ENCODE data around the gene SPRYD3. TPM values are rescaled to one million over a fixed set of nuclear protein-coding genes. Genes with fewer than 3 reads are reported as not detected.

The SPRYD3 gene
- total and polyA plus RNA-seq, 12 donors: 16.4 to 74.6 (median 43.1) TPM

- H3K27ac ChIP-seq: peak overlapping the region in 1 of 5 donors; percentile 88
- intact Hi-C loops (cut with DNase I): loop anchor here (2.0 to 10.0 kb wide), 3 partner anchors 31 to 130 kb away; no protein-coding TSS in a partner anchor
- H3K4me3 ChIP-seq: no peak overlapping the region
- DNase-seq: peak in 3 of 7 donors; percentile 22 to 48 (median 35)
- H3K36me3 ChIP-seq (replicated peaks in 1 of 2): peaks cover 0 to 31% of the 10 kb centered on the region in 2 donors
- H3K9me3 ChIP-seq (replicated peaks in 1 of 3): no peaks in the 10 kb centered on the region
- 71 to 80% (median 74%) methylated on average over 7 of the region's 7 CpGs for WGBS, 4 donors
- no peak for TF ChIP-seq POLR2A (IDR thresholded peaks at IDR 0.05)
- H3K4me1 ChIP-seq (replicated peaks in 1 of 2): peaks cover 24 to 59% of the 10 kb centered on the region in 2 donors
- no peaks in the 10 kb centered on the region for H3K27me3 ChIP-seq
These were observed 11.9 kb downstream of the SPRYD3 start for GRCh38 chr12:53067074-53067992.

- H3K4me3 ChIP-seq: no peak overlapping the region
- peaks cover 0 to 41% of the 10 kb centered on the region in 2 donors for H3K36me3 ChIP-seq (replicated peaks in 1 of 2)
- 40 to 47% (median 42%) methylated on average over 20 to 24 of the region's 24 CpGs for WGBS, 4 donors
- DNase-seq: peak; percentile 77 to 91 (median 84)
- H3K27ac ChIP-seq: peak overlapping the region in 4 of 5 donors; percentile 49 to 88 (median 65)
- H3K27me3 ChIP-seq: no peaks in the 10 kb centered on the region
- intact Hi-C loops (cut with DNase I): loop anchor here (2.0 to 10.0 kb wide), 3 partner anchors 33 to 131 kb away; no protein-coding TSS in a partner anchor
- no peaks in the 10 kb centered on the region for H3K9me3 ChIP-seq (replicated peaks in 1 of 3)
- TF ChIP-seq CTCF (IDR thresholded peaks at IDR 0.05): peak; percentile 82 to 95 (median 92)
- no peak for TF ChIP-seq POLR2A (IDR thresholded peaks at IDR 0.05)
- peaks cover 18 to 59% of the 10 kb centered on the region in 2 donors for H3K4me1 ChIP-seq (replicated peaks in 1 of 2)
These were observed 12.9 kb downstream of the SPRYD3 start for GRCh38 chr12:53065975-53066931.

- WGBS, 4 donors: 57 to 74% (median 67%) methylated on average over 5 to 7 of the region's 7 CpGs
- Histone ChIP-seq H3K36me3 (replicated peaks in 1 of 2) (peaks cover 0 to 49% of the 10 kb centered on the region in 2 donors), H3K4me1 (replicated peaks in 1 of 2) (peaks cover 13 to 59% of the 10 kb centered on the region in 2 donors)
These were observed 13.7 kb downstream of the SPRYD3 start for GRCh38 chr12:53065470-53065869.

More at GRCh38 chr12:53065470-53065869, 13.7 kb downstream of the SPRYD3 start:
- no peaks in the 10 kb centered on the region for H3K9me3 ChIP-seq (replicated peaks in 1 of 3)
- intact Hi-C loops (cut with DNase I): loop anchor here (5.0 to 10.0 kb wide), 2 partner anchors 129 to 132 kb away; no protein-coding TSS in a partner anchor
- TF ChIP-seq CTCF (IDR thresholded peaks at IDR 0.05) (no peak), POLR2A (IDR thresholded peaks at IDR 0.05) (no peak)
- no peaks in the 10 kb centered on the region for H3K27me3 ChIP-seq
- H3K4me3 ChIP-seq: no peak overlapping the region
- peak overlapping the region in 2 of 5 donors; percentile 73 to 88 for H3K27ac ChIP-seq
- DNase-seq: peak in 5 of 7 donors; percentile 10 to 61 (median 32)
